HG02885 (cell line): ENCODE results near the gene SLC48A1.

Experiments
- ATAC-seq: cut with Tn5 transposase; IDR thresholded peaks from one replicate; pipeline ENCODE4 v1.9.1; 2021; ENCODE audit warnings: mild to moderate bottlenecking; ENCODE audit not compliant: unreplicated experiment, poor library complexity

SLC48A1 gene

DNA sequence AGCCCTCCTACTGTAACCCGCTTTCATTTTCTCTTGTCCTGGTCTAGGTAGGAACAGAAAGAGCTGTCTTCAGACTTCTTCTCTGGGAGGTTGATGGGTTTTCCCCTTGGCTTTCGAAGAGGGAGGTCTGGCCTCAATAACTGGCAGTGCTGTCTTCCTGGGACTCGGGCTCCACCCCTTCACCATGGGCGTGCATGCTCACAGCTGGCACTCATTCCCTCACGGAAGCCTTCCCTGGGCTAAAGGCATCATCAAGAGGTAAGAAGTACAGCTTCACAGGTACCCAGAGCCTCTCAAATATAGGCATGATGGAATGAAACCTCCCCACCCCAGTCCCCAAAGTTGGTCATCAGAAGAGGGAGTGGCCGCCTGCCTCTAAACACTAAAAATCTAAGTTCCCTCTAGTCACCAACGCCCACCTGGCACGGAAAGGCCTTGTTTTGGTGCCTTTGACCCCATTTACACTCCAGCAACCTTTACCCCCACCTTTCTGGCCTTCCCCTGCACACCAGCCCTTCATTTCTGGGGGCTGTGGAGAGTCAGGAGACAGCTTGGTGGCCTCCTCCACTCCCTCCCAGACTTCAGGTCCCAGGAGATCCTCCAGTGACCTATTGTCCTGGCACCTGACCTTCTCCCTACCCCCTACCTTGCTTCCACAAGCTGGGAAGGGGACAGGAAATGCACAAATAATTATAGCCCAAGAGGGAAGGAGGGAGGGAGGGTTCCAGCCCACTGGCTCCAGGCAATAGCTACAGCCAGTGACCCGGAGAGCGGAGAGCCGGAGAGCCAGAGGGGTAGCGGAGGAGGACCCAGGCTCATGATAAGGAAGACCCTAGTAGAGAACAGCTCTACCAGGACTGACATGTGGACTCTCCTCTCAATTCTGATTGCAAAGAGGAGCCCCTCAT, 17.1 kb upstream of the SLC48A1 start:
- peak; percentile 74 for ATAC-seq

DNA sequence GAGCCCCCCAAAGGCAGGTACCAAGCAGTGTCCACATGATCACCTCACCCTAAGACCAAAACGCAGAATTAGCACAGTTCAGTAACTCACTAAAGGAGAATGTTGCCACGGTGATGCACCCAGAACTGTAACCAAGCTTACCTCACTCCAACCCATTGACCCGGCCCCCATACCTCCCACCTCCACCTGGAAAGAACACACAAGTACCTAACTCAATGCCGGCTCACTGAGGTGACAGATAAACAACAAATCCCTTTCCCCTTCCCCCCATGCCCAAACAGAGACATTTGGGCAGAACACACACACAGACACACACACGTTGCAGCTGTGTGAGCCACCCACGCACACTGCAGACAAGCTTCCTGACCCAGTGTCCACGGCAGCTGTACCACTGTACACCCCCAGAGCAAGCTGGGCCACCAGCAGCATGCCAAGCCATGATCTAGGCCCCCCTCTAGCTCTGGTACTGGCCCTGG, 15.6 kb upstream of the SLC48A1 start:
- ATAC-seq, result no peak

- no peak for ATAC-seq
These were observed 15.0 kb upstream of the SLC48A1 start for GRCh38 chr12:47757840-47758583.

- no peak for ATAC-seq
These were observed 14.5 kb upstream of the SLC48A1 start for GRCh38 chr12:47758584-47758833.

DNA sequence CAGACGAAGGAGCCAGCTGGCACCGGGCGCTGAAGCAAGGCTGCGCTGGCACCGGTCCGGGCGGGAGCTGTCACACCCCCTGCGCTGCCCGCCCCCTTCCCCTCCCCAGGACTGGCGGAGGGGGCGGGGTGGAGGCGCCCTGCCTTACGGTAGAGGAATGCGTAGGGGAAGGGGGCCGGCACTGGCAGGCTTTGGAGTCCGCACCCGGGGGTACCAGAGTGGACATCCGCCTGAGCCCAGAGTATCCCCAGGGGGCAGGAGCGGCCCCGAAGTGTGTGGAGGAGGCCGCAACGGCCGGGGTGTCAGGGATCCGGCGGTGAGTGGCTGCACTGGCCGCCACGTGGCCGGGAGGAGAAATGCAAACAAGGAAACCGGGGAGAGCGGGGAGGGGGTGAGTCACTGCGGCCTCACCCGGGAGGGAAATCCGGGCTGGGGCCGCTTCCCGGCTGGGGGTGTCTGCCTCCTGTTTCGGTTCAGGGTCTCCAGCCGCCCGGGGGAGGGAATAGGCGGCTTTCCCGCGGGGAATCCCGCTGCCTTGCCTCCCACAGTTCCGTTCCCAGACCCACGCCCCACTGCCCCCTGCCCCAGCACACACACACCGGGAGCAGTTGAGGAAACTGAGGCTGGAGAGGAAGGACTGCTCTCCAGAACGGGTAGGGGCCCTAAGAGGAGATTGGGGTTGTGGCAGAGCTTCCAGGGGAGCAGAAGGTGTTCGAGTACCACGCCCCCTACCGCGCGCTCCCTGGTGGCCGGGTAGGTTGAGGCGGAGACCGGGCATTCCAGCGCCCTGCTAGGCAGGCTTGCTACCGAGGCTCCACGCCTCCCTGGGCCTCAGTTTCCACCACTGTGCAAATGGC, 14.0 kb upstream of the SLC48A1 start, which contains the start of gene RAPGEF3:
TSS of gene RAPGEF3 (minus strand) at position 47 of the 857 bp plus-strand sequence. CDS start 324 bp downstream, outside the sequence.
- ATAC-seq, result peak; percentile 62

- ATAC-seq, result no peak
These were observed 10.1 kb upstream of the SLC48A1 start for GRCh38 chr12:47762850-47763465.

DNA sequence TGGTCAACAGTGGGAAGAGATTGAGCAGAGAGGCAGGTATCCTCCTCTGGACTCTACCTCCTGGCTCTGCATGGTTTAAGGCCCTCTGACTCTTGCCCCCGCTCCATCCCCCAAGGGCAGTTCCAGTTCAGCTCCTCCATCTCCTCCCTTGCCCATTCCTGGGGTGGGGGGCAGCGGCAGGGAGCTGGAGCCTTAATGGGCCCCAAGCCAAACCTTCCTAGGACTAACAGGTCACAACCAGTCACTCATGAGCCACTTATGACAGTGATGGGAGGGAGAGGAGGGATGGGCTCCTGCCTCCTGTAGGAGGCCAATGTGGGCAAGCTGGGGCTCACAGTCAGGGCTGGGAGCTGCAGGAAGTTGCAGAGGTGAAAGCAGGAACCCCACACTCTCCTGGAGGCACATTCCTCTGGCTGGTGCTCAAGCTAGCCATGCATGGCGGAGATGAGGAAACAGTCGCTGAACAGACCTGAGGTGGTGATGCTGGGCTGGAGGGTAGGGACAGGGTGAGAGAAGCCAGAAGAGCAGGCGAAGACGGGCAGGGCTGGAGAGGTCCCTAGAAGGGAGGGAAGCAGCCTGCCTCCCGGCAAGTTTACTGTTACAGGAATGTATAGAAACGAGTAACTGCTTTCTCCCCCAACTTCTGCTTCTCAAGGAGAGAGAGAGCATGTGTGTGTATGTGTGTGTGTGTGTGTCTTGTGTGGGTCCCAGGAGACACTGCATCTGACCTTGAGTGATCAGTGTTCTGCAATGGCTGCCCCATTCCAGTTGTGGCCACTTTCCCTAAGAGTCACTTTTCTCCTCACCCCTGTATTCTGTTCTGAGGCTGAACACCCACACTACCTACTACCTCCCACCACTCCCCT, 9.3 kb upstream of the SLC48A1 start:
- ATAC-seq, result no peak

DNA sequence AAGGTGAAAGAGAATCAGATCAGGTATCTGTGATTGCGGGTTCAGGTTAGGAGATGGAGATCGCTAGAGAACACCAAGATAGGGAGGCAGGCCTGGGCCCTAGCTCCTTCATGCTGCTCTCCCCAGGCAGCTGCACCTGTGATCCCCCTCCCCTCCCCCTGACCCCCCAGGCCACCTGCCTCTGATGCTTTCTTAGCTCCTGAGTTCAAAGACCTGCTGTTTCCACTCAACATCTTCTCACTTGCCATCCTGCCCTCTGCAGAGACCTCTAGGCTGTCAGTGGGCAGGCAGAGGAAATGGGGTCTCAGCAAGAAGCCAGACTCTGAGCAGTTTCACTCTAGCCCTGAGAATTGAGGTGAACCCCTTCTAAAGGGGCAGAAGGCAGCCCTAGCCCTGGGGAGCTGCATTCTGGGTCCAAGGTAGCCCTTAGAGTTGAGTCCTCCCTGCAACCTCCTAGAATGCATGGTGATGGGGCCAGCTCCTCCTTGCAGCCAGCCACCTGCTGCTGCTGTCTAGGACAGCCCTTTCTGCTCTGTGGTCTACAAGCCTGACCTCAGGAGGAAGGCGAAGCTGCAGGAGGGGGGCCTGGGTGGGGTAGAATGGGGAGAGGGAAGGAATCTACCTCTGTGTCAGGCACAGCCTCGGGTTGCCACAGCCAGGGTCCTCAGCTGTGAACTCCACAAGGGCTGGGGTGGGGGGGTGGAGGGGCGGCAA, 6.4 kb upstream of the SLC48A1 start:
- ATAC-seq, result no peak

- peak; percentile 69 for ATAC-seq
These were observed 5.8 kb upstream of the SLC48A1 start for GRCh38 chr12:47767216-47767724.

- ATAC-seq, result no peak
These were observed 4.7 kb upstream of the SLC48A1 start for GRCh38 chr12:47768323-47768811.

DNA sequence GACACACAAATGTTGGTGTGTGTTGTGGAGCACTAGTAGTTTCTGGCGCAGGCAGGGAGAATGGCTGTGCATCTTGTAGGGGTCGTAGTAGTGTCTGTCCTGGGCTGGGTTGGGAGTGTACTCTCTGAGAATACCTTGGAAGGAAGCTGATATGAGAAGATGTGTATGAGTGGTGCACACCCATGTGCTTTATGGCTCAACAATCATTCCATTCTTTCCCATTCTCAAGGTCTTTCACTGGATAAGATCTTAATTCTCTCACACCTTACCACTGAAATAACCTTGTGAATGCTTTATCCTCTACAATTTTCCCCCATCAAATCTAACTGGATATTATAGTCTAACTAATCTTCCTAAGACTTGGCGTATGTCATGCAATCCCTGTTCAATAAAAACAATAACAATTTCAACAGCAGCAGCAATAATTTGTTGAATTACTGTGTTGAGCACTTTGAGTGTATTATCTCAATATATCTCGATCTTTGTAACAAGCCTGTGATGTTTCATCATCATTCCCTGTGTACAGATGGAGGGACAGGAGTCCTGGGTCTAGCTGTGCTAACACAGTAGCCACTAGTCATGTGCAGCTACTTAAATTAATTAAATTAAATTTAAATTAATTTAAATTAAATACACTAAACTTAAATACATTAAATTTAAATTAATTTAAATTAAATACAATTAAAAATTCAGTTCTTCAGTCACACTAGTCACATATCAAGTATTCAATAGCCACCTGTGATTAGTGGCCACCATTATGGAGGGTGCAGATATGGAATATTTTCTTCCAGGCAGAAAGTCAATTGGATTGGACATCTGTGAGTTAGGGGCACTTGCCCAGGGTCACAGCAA, 3.6 kb upstream of the SLC48A1 start:
- ATAC-seq, result no peak

- no peak for ATAC-seq
These were observed 2.8 kb upstream of the SLC48A1 start for GRCh38 chr12:47770086-47770726.

GRCh38 chr12:47771304-47771703, 1.7 kb upstream of the SLC48A1 start:
- ATAC-seq, result no peak

GRCh38 chr12:47772094-47772660, 861 bp upstream of the SLC48A1 start:
- ATAC-seq, result no peak

DNA sequence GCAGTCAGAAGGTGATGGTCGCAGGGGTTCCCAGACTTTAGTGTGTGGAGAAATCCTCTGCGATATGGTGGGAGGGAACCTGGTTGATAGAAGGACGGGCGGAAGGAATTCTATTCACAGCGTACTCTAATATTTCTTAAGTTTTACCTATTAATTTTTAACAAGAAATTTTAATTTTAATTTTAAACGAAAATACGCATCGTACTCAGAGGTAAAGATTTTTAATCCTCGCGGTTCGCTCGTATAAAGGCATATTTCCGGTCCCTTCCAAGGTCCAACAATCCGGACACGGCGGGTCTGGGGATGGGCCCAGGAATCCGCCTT, 338 bp upstream of the SLC48A1 start:
- ATAC-seq, result no peak

DNA sequence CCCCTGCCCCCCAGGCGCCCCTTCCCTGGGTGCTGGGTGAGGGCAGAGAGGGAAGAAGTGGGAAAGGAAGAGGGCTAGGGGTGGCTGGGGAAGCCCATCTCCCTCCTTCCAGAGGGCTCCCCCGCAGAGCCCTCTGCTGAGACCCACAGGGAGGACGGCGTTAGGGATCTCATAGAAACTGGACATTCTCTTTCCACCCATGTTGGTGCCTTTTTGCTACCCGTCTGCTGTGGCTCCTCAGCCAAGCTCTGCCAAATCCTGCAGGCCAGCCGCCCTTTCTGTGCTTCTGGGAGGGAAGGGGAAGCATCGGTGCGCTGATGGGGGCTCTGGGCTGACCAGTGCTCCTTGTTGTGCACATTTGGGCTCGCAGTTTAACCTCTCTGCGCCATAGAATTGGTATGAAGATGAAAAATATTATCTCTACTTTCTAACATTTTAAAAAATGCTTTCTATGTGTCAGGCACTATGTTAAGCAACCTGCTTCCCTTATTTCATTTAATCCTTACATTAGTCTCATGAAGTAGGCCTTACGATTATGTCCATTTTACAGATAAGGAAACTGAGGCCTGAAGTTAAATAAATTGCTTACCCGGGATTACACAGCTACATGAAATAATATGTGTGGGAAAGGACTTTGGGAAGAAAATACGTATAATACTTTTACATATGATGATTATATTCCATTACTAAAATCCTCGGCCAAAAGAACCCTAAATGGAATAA, 981 bp downstream of the SLC48A1 start:
- no peak for ATAC-seq
